GM12878 (cell line): ENCODE data around the gene NCR2. TPM values are rescaled to one million over a fixed set of nuclear protein-coding genes. Genes with fewer than 3 reads are reported as not detected.

Source experiments
- ASH2L ChIP-seq: fragments of 300-600, 200-600 bp; sonication (generic); IDR thresholded peaks from 2 replicates; pipeline ENCODE4 v1.6.1; 2017; ENCODE audit warnings: low read depth, mild to moderate bottlenecking, borderline replicate concordance
- BHLHE40 ChIP-seq, 2 experiments: fragments of 450-650 bp in 1 of 2; IDR thresholded peaks; 2 replicates each; pipeline ENCODE4 v1.6.1; 2011 to 2017; ENCODE audit warnings: low read depth in 2 of 2, borderline replicate concordance in 1 of 2, improper control_type of control experiment in 1 of 2, low read length in 1 of 2, mild to moderate bottlenecking in 1 of 2
- CBFB ChIP-seq: IDR thresholded peaks from 2 replicates; pipeline ENCODE4 v1.6.1; 2016; ENCODE audit warnings: antibody characterized with exemption, low read depth
- CBX3 ChIP-seq: fragments of 200-600 bp; sonication (generic); IDR thresholded peaks from 2 replicates; pipeline ENCODE4 v1.6.1; 2016; ENCODE audit warnings: low read depth, borderline replicate concordance
- ELK1 ChIP-seq: IDR thresholded peaks from 2 replicates; pipeline ENCODE4 v1.6.1; 2012; ENCODE audit warnings: low read depth, low read length, improper control_type of control experiment
- EP300 ChIP-seq, 2 experiments: fragments of 150-350 bp in 1 of 2; IDR thresholded peaks; 2 replicates each; pipeline ENCODE4 v1.6.1; 2011 to 2012; ENCODE audit warnings: low read depth in 2 of 2, low read length in 2 of 2, borderline replicate concordance in 1 of 2, improper control_type of control experiment in 1 of 2, inconsistent platforms in 1 of 2; ENCODE audit not compliant: control insufficient read depth in 1 of 2
- IRF4 ChIP-seq: IDR thresholded peaks from 2 replicates; pipeline ENCODE4 v1.6.1; 2011; ENCODE audit warnings: low read depth, low read length
- JUNB ChIP-seq: IDR thresholded peaks from 2 replicates; pipeline ENCODE4 v1.6.1; 2016; ENCODE audit warnings: antibody characterized with exemption, mild to moderate bottlenecking
- MEF2B ChIP-seq: fragments of 450-650 bp; IDR thresholded peaks from 2 replicates; pipeline ENCODE4 v1.6.1; 2018; ENCODE audit warnings: mild to moderate bottlenecking, moderate library complexity; ENCODE audit not compliant: partially characterized antibody, poor library complexity, severe bottlenecking
- NFIC ChIP-seq: IDR thresholded peaks from 2 replicates; pipeline ENCODE4 v1.6.1; 2012; ENCODE audit warnings: low read depth, mild to moderate bottlenecking, inconsistent platforms, low read length, moderate library complexity
- NFXL1 ChIP-seq: fragments of 450-650 bp; IDR thresholded peaks from 2 replicates; pipeline ENCODE4 v1.6.1; 2017; ENCODE audit warnings: antibody characterized with exemption, mild to moderate bottlenecking, borderline replicate concordance
- NR2C1 ChIP-seq: fragments of 450-650 bp; IDR thresholded peaks from 2 replicates; pipeline ENCODE4 v1.6.1; 2017; ENCODE audit warnings: antibody characterized with exemption, mild to moderate bottlenecking, moderate library complexity
- NR2F1 ChIP-seq: fragments of 450-650 bp; conservative IDR thresholded peaks from 2 replicates; pipeline ENCODE4 v1.6.1; 2017; ENCODE audit warnings: mild to moderate bottlenecking
- PBX3 ChIP-seq: IDR thresholded peaks from 2 replicates; pipeline ENCODE4 v1.6.1; 2011; ENCODE audit warnings: mild to moderate bottlenecking, low read depth, low read length, moderate library complexity; ENCODE audit not compliant: insufficient replicate concordance
- RB1 ChIP-seq: fragments of 450-650 bp; formaldehyde crosslinking; IDR thresholded peaks from 2 replicates; pipeline ENCODE4 v1.6.1; 2017; ENCODE audit warnings: mild to moderate bottlenecking, borderline replicate concordance
- RBBP5 ChIP-seq: fragments of 200-600 bp; sonication (generic); conservative IDR thresholded peaks from 2 replicates; pipeline ENCODE4 v1.6.1; 2016
- RELA ChIP-seq: fragments of 450-650 bp; IDR thresholded peaks from 2 replicates; pipeline ENCODE4 v1.8.0; 2014; ENCODE audit warnings: borderline replicate concordance; ENCODE audit not compliant: partially characterized antibody
- SIN3A ChIP-seq: IDR thresholded peaks from 2 replicates; pipeline ENCODE4 v1.6.1; 2012; ENCODE audit warnings: low read depth, low read length, improper control_type of control experiment
- SPI1 ChIP-seq: IDR thresholded peaks from 2 replicates; pipeline ENCODE4 v1.6.1; 2011; ENCODE audit warnings: low read depth, mild to moderate bottlenecking, low read length, moderate library complexity, borderline replicate concordance; ENCODE audit not compliant: insufficient read depth
- SREBF1 ChIP-seq: IDR thresholded peaks from 2 replicates; pipeline ENCODE4 v1.6.1; 2012; ENCODE audit warnings: mild to moderate bottlenecking, low read length
- TCF3 ChIP-seq: IDR thresholded peaks from 2 replicates; pipeline ENCODE4 v1.6.1; 2012; ENCODE audit warnings: low read depth, mild to moderate bottlenecking, low read length, borderline replicate concordance; ENCODE audit not compliant: insufficient read depth
- ZNF207 ChIP-seq: fragments of 450-650 bp; IDR thresholded peaks from 2 replicates; pipeline ENCODE4 v1.6.1; 2014; ENCODE audit warnings: antibody characterized with exemption, mild to moderate bottlenecking, borderline replicate concordance
- ZNF217 ChIP-seq: fragments of 450-650 bp; IDR thresholded peaks from 2 replicates; pipeline ENCODE4 v1.6.1; 2017; ENCODE audit warnings: antibody characterized with exemption, mild to moderate bottlenecking
- ZZZ3 ChIP-seq: IDR thresholded peaks from 2 replicates; pipeline ENCODE4 v1.6.1; 2011; ENCODE audit warnings: low read depth; ENCODE audit not compliant: control insufficient read depth, insufficient read length
- polyA plus RNA-seq, 11 experiments: library from polyadenylated mRNA; depleted of rRNA in 4 of 11; unstranded in 6 of 11; stranded (reverse) in 5 of 11; fragments of >200 nt; fragmentation: Nextera tagmentation in 4 of 11; fragmentation: Illumina TruSeq in 1 of 11; extraction: Ambion mirVana in 4 of 11; extraction: Trizol in 1 of 11; gene quantifications; 1 replicate in 1 of 11; 2 replicates in 10 of 11; pipeline versions ENCODE4 v1.2.1 to v1.2.3, GENCODE V29; 2011 to 2016; ENCODE audit warnings: inconsistent platforms in 2 of 11, missing spikeins in 2 of 11, low read depth in 1 of 11
- total RNA-seq, 4 experiments: library from RNA; depleted of rRNA in 3 of 4; stranded (reverse); fragments of >200 nt in 3 of 4; fragmentation: Illumina TruSeq in 1 of 4; extraction: Trizol in 1 of 4; gene quantifications; 2 replicates each; pipeline versions ENCODE4 v1.2.1 to v1.2.3, GENCODE V29; 2013 to 2021
- TF ChIP-seq, protein P1 (sequence below): fragments of 450-650 bp; IDR thresholded peaks from 2 replicates; pipeline ENCODE4 v1.6.1; 2017; ENCODE audit warnings: low read depth, mild to moderate bottlenecking, moderate library complexity

Gene NCR2
- total and polyA plus RNA-seq, 10 of the 15 experiments (the other 5 are each of a cell fraction or from before 2014, with no cell fraction given), result 0.21 to 0.53 TPM; not detected in 8

GRCh38 chr6:41288030-41288753 lies 47.2 kb upstream of the NCR2 start (continued):
- TF ChIP-seq CBX3, result no peak
- TF ChIP-seq RB1, result no peak
- peak; percentile 74 to 92 for TF ChIP-seq BHLHE40 (IDR thresholded peaks at IDR 0.05; ENCODE audit: borderline replicate concordance in 1 of 2, low read depth in 2 of 2, low read length in 1 of 2)
- TF ChIP-seq JUNB, result peak; percentile 46
- TF ChIP-seq ELK1, result no peak
- TF ChIP-seq, protein P1, sequence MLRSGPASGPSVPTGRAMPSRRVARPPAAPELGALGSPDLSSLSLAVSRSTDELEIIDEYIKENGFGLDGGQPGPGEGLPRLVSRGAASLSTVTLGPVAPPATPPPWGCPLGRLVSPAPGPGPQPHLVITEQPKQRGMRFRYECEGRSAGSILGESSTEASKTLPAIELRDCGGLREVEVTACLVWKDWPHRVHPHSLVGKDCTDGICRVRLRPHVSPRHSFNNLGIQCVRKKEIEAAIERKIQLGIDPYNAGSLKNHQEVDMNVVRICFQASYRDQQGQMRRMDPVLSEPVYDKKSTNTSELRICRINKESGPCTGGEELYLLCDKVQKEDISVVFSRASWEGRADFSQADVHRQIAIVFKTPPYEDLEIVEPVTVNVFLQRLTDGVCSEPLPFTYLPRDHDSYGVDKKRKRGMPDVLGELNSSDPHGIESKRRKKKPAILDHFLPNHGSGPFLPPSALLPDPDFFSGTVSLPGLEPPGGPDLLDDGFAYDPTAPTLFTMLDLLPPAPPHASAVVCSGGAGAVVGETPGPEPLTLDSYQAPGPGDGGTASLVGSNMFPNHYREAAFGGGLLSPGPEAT, result peak; percentile 73; the same call in 1 of the 2 replicates
- no peak for TF ChIP-seq TCF3
- peak; percentile 82 for TF ChIP-seq MEF2B
- no peak for TF ChIP-seq SIN3A
- TF ChIP-seq EP300 (IDR thresholded peaks at IDR 0.05; ENCODE audit: borderline replicate concordance in 1 of 2, control insufficient read depth in 1 of 2, low read depth in 2 of 2, low read length in 2 of 2), result peak in 1 of 2 experiments; percentile 85; a peak in 2 of 4 replicates
- no peak for TF ChIP-seq IRF4
- no peak for TF ChIP-seq ZNF217
- peak; percentile 96 for TF ChIP-seq NR2F1
- TF ChIP-seq CBFB, result no peak
- 0 out of 2 replicates have a peak, but pooled peaks have one; percentile 45 for TF ChIP-seq ZNF207
- peak; percentile 67; the same call in 1 of the 2 replicates for TF ChIP-seq NFIC
- TF ChIP-seq PBX3, result no peak
- no peak for TF ChIP-seq ASH2L
- no peak for TF ChIP-seq SPI1
- no peak for TF ChIP-seq ZZZ3
- no peak for TF ChIP-seq RBBP5
- no peak for TF ChIP-seq NR2C1
- TF ChIP-seq RELA, result no peak
- TF ChIP-seq SREBF1, result no peak
- TF ChIP-seq NFXL1, result no peak
